Measurements from ENCODE around the gene LYZ.
"Not testable (repeated sequence)": the region's sequence is repeated elsewhere in the genome, so short reads cannot be mapped to it uniquely, and the experiment has no call there.

LYZ gene

DNA sequence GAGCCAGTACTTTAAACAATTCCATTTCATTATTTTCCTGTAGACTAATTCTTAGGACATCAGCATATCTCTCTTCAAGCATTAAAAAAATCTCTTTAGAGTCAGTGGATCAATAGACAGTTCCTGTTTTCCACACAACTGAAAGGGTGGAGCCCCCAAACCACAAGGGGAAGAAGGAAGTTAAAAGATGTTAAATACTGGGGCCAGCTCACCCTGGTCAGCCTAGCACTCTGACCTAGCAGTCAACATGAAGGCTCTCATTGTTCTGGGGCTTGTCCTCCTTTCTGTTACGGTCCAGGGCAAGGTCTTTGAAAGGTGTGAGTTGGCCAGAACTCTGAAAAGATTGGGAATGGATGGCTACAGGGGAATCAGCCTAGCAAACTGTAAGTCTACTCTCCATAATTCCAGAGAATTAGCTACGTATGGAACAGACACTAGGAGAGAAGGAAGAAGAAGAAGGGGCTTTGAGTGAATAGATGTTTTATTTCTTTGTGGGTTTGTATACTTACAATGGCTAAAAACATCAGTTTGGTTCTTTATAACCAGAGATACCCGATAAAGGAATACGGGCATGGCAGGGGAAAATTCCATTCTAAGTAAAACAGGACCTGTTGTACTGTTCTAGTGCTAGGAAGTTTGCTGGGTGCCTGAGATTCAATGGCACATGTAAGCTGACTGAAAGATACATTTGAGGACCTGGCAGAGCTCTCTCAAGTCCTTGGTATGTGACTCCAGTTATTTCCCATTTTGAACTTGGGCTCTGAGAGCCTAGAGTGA lies at the start of gene LYZ:
Gene LYZ, plus strand, starts transcription at position 220 of the 777 bp plus-strand sequence. Its CDS starts 28 bp downstream, at position 248.
- no peak for DNase-seq
- intact Hi-C loops (cut with DNase I) = no loop called here

DNA sequence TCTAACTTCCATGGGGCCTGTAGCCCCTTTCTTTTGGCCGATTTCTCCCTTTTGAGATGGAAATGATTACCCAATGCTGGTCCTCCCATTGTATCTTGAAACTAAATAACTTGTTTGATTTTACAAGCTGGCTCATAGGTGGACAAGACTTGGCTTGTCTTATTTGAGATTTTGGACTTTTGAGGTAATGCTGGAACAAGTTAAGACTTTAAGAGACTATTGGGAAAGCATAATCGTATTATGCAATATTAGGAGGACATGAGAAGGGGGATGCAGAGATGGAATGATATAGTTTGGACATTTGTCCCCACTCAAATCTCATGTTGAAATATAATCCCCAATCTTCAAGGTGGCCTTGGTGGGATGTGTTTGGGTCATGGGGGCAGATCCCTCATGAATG lies 49.2 kb upstream of the LYZ start:
- DNase-seq = no peak
- intact Hi-C loops (cut with DNase I) = loop anchor here (10.0 kb wide), 1 partner anchor 286 kb away; the partner anchor contains the start of gene CCT2

GRCh38 chr12:69304284-69304683 lies 43.9 kb upstream of the LYZ start:
- no peak for DNase-seq
- intact Hi-C loops (cut with DNase I) = no loop called here

DNA sequence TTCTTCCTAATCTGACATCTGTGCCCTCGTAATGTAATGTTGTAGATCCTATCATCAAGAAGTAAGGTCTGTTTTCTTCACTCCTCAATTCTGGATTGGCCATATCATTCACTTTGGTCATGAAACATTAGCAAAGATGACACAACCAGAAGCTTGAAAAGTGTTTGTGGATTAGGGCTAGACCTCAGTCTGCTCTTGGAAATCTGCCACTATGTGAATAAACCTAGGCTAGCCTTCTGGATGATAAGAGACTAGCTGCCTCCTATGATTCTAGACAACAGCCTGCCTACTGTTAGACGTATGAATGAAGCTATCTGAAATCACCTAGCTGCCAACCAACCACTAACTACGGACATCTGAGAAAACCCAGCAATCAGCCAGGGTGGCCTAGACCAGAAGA lies 38.7 kb upstream of the LYZ start:
- intact Hi-C loops (cut with DNase I) = no loop called here
- DNase-seq = no peak

DNA sequence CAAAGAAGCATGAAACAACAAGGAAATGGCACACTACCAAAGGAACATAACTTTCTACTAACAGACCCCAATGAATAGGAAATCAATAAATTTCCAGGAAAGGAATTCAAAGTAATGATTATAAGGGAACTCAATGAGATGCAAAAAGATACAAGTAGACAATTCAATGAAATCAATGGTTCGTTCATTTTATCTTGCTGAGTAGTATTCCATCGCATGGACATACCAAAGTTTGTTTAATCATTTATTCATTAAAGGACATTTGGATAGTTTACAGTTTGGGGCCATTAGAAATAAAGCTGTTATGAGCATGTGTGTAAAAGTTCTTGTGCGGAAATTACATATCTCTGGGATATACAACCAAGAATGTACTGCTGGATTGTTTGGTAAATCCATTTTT lies 35.0 kb upstream of the LYZ start:
- DNase-seq = no peak
- intact Hi-C loops (cut with DNase I) = no loop called here

DNA sequence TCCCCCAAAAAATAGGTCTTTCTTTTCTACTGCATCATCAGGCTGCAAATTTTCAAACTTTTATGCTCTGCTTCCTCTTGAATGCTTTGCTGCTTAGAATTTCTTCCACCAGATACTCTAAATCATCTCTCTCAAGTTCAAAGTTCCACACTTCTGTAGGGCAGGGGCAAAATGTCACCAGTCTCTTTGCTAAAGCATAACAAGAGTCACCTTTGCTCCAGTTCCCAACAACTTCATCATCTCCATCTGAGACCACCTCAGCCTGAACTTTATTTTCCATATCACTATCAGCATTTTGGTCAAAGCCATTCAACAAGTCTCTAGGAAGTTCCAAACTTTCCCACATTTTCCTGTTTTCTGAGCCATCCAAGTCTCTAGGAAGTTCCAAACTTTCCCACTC lies 31.4 kb upstream of the LYZ start:
- DNase-seq; intact Hi-C loops (cut with DNase I): not testable (repeated sequence)

DNA sequence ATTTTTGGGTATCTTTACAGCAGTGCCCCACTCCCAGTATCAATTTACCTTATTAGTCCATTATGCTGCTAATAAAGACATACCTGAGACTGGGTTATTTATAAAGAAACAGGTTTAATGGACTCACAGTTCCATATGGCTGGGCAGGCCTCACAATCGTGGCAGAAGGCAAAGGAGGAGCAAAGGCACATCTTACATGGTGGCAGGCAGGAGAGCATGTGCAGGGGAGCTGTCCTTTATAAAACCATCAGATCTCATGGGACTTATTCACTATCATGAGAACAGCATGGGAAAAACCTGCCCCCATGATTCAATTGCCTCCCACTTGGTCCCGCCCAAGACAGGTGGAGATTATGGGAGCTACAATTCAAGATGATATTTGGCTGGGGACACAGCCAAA lies 30.9 kb upstream of the LYZ start:
- DNase-seq; intact Hi-C loops (cut with DNase I): not testable (repeated sequence)

GRCh38 chr12:69318225-69318624 lies 30.0 kb upstream of the LYZ start:
- DNase-seq = no peak

DNA sequence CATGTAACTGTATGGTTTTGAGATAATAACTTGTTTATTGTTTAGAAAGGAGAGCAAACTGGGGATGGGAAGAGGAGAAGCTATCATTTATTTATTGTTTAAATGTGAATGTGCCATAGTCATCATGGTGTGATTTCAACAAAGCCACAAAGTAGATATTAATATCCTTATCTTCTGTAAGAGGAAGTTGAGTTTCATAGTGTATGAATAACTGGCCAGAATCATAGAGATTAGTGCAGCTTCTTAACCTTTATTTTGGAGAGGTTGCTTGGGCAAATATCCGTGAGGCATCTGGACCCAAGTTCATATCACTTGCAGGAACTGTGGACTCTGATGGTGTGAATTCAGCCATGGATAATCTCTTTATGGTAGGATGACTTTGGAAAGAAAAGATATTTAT lies 26.8 kb upstream of the LYZ start:
- intact Hi-C loops (cut with DNase I) = no loop called here
- DNase-seq = no peak

More at GRCh38 chr12:69318225-69318624, 30.0 kb upstream of the LYZ start:
- intact Hi-C loops (cut with DNase I) = no loop called here

DNA sequence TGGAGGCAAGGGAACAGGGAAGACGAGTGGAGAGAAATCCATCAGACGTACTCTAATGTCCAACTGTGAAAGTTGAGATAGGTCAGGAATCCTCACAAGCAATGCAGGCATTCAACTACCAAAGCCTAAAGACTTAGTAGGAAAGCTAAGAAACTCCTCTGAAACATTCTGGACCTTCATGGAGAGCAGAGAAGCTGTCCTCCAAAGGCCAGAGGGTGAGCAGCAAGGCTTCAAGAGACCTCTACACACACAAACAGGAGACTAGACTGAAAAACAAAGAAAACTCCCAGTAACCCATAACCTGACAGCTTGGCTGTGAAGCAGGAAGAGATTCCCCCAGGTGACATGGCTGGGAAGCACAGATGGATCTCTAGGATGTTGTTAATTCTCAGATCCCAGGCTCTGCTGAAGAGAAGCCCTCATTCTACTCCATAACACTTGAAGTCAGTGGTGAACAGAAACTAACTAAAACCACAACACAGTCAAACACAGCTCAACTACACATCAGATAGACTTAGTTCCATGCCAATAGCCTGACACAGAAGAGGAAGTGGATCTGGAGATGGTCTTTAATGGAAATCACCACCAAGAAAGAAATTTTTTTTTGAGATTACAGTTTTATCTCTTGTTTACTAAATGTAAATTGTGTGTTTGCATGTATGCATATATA lies 23.2 kb upstream of the LYZ start:
- intact Hi-C loops (cut with DNase I) = no loop called here
- no peak for DNase-seq

DNA sequence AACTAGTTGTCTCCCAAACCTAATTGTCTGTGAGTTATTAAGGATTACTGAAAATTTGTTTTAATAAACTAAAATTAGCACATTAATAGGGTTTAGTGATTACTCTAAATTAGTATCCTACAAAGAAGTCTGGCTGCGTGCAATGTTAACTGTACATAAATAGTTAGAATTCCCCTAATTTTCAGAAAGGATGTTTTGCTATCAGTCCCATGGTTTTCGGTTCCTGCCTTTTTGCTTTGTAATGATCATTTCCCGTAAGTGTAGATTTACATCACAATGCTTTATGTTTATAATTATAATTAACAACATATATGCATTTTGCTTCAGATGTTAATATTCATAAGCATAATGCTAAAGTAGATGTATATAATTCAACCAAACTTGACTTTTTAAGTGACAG lies 19.8 kb upstream of the LYZ start:
- no peak for DNase-seq
- intact Hi-C loops (cut with DNase I) = no loop called here

- no peak for DNase-seq
- intact Hi-C loops (cut with DNase I) = no loop called here
These were observed 18.3 kb upstream of the LYZ start for GRCh38 chr12:69329669-69330428.

- peak in 4 of 10 donors; percentile 4 to 78 (median 38) for DNase-seq
- intact Hi-C loops (cut with DNase I) = no loop called here
These were observed 17.4 kb upstream of the LYZ start for GRCh38 chr12:69330475-69331473.

GRCh38 chr12:69331519-69331908 lies 16.7 kb upstream of the LYZ start:
- intact Hi-C loops (cut with DNase I) = no loop called here
- DNase-seq = no peak

GRCh38 chr12:69331909-69332684 lies 16.1 kb upstream of the LYZ start:
- intact Hi-C loops (cut with DNase I) = no loop called here
- DNase-seq = no peak

- no peak for DNase-seq
- intact Hi-C loops (cut with DNase I) = no loop called here
These were observed 15.3 kb upstream of the LYZ start for GRCh38 chr12:69332815-69333358.

DNA sequence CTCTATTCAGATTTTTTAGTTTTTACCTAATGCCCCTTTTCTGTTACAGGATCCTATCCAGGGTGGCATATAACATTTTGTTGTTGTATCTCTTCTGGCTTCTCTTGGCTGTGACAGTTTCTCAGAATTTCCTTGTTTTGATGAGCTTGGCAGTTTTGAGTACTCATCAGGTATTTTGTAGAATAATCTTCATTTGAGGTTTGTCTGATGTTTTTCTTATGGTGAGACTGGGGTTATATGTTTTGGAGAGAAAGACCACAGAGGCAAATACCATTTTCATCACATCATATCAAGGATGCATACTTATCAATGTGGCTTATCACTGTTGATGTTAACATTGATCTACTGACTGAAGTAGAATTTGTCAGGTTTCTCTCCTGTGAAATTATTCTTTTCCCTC lies 14.0 kb upstream of the LYZ start:
- intact Hi-C loops (cut with DNase I) = no loop called here
- DNase-seq = no peak

DNA sequence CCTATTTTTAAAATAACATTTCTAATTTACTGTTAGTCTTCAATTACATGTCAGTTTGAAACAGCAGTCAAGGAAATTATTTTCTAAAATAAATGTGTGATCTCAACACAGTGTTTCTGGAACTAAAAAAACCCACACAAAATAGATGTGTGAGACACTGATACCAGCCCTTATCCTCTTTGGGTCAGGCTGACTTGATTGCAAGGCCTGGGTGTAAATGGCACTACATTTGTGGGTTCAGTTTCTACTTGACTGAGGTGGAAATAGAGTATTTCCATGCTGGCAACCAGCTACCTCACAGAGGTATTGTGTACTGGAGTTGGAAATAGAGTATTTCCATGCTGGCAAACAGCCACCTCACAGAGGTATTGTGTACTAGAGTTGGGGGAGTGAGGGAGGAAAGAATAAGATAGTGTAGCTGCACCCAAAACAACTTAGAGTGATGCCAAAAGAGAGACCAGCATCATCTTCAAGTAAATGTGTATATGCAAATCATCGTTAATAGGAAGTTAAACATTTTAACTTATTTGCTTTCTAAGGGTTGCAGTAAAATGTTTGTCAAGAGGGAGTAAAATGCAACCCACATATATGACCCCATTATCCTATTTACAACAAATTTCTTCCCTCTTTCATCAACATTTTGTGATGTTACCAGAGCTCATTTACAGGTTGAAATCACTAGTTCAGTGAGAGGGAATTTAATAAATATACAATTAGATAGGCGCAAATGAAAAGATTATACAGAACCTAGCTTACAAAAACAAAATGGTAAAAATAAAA lies 10.7 kb upstream of the LYZ start:
- intact Hi-C loops (cut with DNase I) = no loop called here
- DNase-seq = no peak

All from posterior cingulate gyrus (tissue), 11 donors.